ENCODE results near the gene APOBEC2.

APOBEC2 gene

DNA sequence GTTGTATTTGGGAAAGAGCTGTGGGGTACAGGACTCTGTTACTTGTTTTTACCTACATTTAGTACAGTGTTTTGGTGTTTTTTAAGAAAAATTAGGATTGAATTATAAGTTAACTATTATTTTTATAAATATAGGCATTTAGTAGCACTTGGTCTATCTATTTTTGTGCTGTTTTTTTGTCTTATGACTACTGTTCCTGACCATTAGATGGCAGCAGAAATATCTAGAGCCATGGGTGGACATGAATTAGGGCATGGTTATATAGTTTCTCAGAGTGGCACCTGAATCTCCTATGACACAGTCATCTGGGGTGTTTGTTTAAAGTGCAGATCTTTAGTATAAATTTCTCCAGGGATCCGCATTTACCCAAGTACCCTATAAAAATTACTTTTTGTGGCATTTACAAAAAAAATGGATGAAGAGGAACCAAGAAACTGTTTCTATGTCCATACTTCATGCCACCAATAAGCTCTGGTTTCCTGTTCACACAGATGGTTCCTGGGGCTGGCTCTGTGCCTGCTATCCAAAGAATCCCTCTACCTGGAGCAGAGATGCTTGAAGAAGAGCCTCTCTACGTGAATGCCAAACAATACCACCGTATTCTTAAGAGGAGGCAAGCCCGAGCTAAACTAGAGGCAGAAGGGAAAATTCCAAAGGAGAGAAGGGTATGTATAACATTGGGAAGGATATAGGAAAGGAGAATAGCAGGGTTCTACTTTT lies 39.6 kb downstream of the APOBEC2 start:
- DNase-seq: peak; percentile 75

DNA sequence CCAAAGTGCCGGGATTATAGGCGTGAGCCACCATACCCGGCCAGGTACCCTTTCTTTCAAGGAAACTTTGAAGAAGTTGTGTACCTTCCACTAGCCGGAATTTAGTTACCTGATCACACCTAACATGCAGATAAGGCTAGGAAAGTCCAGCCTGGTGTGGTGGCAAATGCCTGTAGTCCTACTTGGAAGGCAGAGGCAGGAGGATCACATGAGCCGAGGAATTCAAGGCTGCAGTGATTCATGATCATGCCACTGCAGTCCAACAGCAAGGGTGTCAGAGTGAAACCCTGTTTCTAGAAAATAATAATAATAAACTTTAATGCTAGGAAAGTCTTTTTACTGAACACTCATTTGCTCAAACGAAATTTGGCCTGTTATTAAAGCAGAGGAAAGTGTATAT lies 40.7 kb downstream of the APOBEC2 start:
- DNase-seq: no peak

DNA sequence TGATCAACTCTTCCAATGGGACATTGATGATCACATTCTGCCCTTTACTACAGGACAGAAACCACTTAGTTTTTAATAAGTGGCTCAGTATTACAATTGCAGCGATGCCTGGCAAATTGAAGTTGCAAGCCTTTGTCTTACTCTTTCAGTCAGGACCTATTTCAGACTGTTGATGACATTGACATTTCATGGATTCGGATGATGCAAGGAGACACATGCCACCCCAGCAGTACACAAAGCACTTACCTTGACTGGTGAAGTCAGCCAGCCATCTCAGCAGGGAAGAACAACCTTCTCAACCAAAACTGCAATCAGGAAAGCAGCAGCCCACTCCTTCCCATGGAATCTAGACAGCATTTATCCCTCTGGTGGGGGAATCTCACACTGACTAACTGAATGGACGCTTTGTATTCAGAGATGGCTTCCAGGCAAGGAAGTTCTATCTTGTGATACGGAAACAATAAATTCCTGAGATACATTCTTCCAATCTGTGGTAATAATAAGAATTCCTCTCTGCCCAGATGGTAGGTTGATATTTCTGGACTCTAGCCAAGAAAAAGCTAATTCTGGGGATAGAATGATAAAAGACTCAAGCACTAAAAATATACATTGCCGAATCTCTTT lies 44.6 kb downstream of the APOBEC2 start:
- no peak for DNase-seq

DNA sequence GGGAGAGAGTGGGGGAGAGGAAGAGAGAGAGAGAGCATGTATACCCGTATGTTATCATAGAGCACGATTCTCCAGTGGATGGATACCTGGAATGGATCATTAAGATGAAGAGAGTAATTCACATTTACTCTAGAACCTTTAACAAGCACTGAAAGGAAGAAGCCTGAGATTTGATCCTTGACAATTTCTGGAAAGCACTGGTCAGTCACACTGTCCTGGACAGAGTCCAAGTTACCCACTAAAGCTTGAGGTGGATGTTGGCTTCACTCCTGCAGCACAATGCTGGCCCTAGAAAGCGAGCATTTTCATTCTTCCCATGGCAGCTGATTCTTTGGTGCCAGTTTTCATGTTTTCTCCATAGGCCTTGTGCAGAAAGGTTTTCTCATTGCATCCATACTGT lies 45.4 kb downstream of the APOBEC2 start:
- no peak for DNase-seq

DNA sequence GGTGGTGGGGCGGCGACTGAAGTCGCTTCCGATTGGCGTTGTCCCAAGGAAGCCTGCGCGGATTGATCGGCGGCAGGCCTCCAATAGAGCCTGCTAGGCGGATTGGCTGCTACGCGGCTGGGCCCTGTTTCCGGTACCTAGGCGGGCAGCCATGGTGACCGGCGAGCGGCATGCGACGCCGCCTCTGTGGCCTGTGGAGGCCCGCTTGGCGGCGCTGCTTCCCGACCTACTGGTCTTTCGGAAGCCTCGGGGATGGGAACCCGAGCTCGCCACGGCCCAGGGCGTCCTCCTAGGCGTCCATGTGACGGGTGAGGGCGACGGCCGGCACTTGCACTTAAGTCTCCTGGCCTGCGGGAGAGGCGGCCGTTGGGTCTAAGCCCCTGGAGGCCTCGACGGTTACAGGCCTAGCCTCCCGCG lies 47.9 kb downstream of the APOBEC2 start:
- DNase-seq: no peak

DNA sequence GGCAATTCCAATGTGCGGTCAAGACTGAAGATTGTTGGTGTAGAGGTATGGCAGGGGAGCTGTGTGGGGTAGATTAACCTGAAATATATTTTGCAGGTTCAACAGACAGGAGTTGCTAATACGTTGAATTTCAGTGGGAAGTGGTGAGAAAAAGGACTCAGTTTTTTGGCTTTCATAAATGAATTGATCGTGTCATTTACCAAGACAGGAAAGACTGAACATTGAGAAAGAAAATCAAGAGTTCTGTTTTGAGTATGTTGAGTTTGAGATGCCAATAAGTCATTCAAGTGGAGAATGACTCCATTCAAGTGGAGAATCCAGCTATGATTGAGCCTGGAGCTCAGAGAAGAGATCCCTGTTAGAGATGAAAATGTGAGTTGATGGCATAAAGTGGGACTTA lies 50.8 kb downstream of the APOBEC2 start:
- DNase-seq: no peak

DNA sequence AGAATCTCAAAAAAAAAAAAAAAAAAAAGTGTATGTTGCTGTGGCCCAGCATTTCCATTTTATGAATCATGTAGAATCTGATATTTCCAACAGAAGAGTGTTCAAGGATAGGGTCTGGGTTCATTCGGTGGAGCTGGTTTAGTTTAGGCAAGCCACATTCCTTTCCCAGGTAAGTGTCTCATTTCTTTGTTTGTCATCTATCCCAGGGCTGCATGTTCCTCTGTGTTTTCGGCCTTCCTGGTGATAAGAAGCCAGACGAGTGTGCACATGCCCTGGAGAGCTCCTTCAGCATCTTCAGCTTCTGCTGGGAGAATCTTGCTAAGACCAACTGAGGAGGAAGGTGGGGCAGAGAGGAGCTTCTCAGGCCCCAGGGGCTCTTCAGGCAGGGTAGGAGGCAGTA lies 58.0 kb downstream of the APOBEC2 start:
- no peak for DNase-seq

Data from hematopoietic multipotent progenitor cell treated with erythropoietin and hydrocortisone succinate and interleukin-3 and kit ligand, for 4 days (in vitro differentiated cells).